MCF 10A (cell line): ENCODE results near the gene EPGN. TPM values are rescaled to one million over a fixed set of nuclear protein-coding genes. Genes with fewer than 3 reads are reported as not detected.

Experiments used
- BruUV-seq: library from RNA; stranded (reverse); fragments of 400-500 nt; replicated peaks from 2 replicates; lab custom pipeline; 2021; lab: Mats Ljungman, UMichigan
- CTCF ChIA-PET: fragments of 300-600 bp; sonication (Branson Sonifier 250); formaldehyde crosslinking; extraction: SDS; loops from one replicate; lab custom pipeline; 2021; ENCODE audit warnings: antibody characterized with exemption, inconsistent platforms; lab: Yijun Ruan, JAX
- POLR2A ChIA-PET: fragments of 300-600, 350-650 bp; sonication (Branson Sonifier 250); formaldehyde crosslinking; extraction: SDS; loops from one replicate; lab custom pipeline; 2020; ENCODE audit warnings: antibody characterized with exemption, inconsistent platforms; lab: Yijun Ruan, JAX
- DNase-seq: peaks from one replicate; pipeline ENCODE4 v3.0.0-alpha.2; 2018; ENCODE audit not compliant: unreplicated experiment
- H3K27ac Mint-ChIP-seq: one replicate; pipeline ENCODE4 v1.8.0; 2022; ENCODE audit warnings: mild to moderate bottlenecking, low read depth, mixed read lengths; ENCODE audit not compliant: unreplicated experiment
- H3K27me3 Mint-ChIP-seq: one replicate; pipeline ENCODE4 v1.8.0; 2022; ENCODE audit warnings: mixed read lengths; ENCODE audit not compliant: insufficient read depth, unreplicated experiment
- H3K36me3 Mint-ChIP-seq: one replicate; pipeline ENCODE4 v1.8.0; 2022; ENCODE audit warnings: mild to moderate bottlenecking, moderate library complexity, mixed read lengths; ENCODE audit not compliant: insufficient read depth, unreplicated experiment
- H3K4me1 Mint-ChIP-seq: one replicate; pipeline ENCODE4 v1.8.0; 2022; ENCODE audit warnings: mixed read lengths; ENCODE audit not compliant: insufficient read depth, unreplicated experiment
- H3K4me3 Mint-ChIP-seq: one replicate; pipeline ENCODE4 v1.8.0; 2022; ENCODE audit warnings: mild to moderate bottlenecking, moderate library complexity, mixed read lengths; ENCODE audit not compliant: unreplicated experiment
- H3K9me3 Mint-ChIP-seq: one replicate; pipeline ENCODE4 v1.8.0; 2022; ENCODE audit warnings: mixed read lengths; ENCODE audit not compliant: unreplicated experiment
- CTCF ChIP-seq: fragments of 200-600 bp; IDR thresholded peaks from one replicate; pipeline ENCODE4 v1.8.0; 2022; ENCODE audit warnings: antibody characterized with exemption, mild to moderate bottlenecking; ENCODE audit not compliant: unreplicated experiment
- intact Hi-C: fragments of 100-400 bp; cut with micrococcal nuclease; formaldehyde crosslinking; loops from 2 replicates; pipeline ENCODE4 v1.14.1; 2022
- total RNA-seq: library from RNA; stranded (reverse); gene quantifications from 2 replicates; pipeline ENCODE4 v1.2.3, GENCODE V29; 2022

The EPGN gene
- total RNA-seq, 1 experiment from 2014 or later, result 129 TPM

GRCh38 chr4:74314944-74315343 lies 6.7 kb downstream of the EPGN start:
- no peak for TF ChIP-seq CTCF
- no peak for DNase-seq
- H3K27ac Mint-ChIP-seq, result no peak overlapping the region
- H3K4me3 Mint-ChIP-seq, result no peak overlapping the region
- CTCF ChIA-PET, result interaction anchor here (0.5 to 1.5 kb wide), 9 partner anchors 8 to 658 kb away, joined by 3 to 7 read pairs (median 4); partner anchors contain the start of gene BTC
- H3K36me3 Mint-ChIP-seq, result peaks cover 79% of the 10 kb centered on the region
- intact Hi-C loops, result loop anchor here (5.0 to 10.0 kb wide), 2 partner anchors 390 to 448 kb away; partner anchors contain the start of gene CXCL1
- peaks cover 28% of the 10 kb centered on the region for H3K4me1 Mint-ChIP-seq
- H3K27me3 Mint-ChIP-seq, result no peaks in the 10 kb centered on the region
- no peaks in the 10 kb centered on the region for H3K9me3 Mint-ChIP-seq
- BruUV-seq, result no TSS peak
- POLR2A ChIA-PET, result interaction anchor here (0.6 to 2.8 kb wide), 8 partner anchors 83 to 141 kb away, joined by 3 to 16 read pairs (median 4); partner anchors contain the start of gene AREG

- Mint-ChIP-seq H3K27me3 (no peaks in the 10 kb centered on the region), H3K36me3 (peaks cover 76% of the 10 kb centered on the region), H3K4me1 (peaks cover 32% of the 10 kb centered on the region), H3K4me3 (no peak overlapping the region), H3K9me3 (no peaks in the 10 kb centered on the region), H3K27ac (no peak overlapping the region)
- BruUV-seq, result no TSS peak
- no peak for TF ChIP-seq CTCF
- CTCF ChIA-PET, result interaction anchor here (0.6 to 5.0 kb wide), 7 partner anchors 9 to 659 kb away, joined by 3 to 29 read pairs (median 3); partner anchors contain the start of gene BTC
- POLR2A ChIA-PET, result interaction anchor here (0.6 to 7.7 kb wide), 10 partner anchors 8 to 230 kb away, joined by 3 to 102 read pairs (median 5); partner anchors contain the start of genes AREG and EPGN
- no peak for DNase-seq
- intact Hi-C loops, result loop anchor here (10.0 kb wide), 1 partner anchor 391 kb away; no protein-coding TSS in a partner anchor
These were observed 7.1 kb downstream of the EPGN start for GRCh38 chr4:74315376-74315775.

GRCh38 chr4:74316397-74316796 lies 8.1 kb downstream of the EPGN start:
- no TSS peak for BruUV-seq
- peaks cover 83% of the 10 kb centered on the region for H3K36me3 Mint-ChIP-seq

More at GRCh38 chr4:74316397-74316796, 8.1 kb downstream of the EPGN start:
- Mint-ChIP-seq H3K27me3 (no peaks in the 10 kb centered on the region), H3K4me3 (no peak overlapping the region), H3K9me3 (no peaks in the 10 kb centered on the region), H3K4me1 (peaks cover 42% of the 10 kb centered on the region), H3K27ac (peak overlapping the region; percentile 52)
- intact Hi-C loops, result loop anchor here (10.0 kb wide), 1 partner anchor 392 kb away; no protein-coding TSS in a partner anchor
- CTCF ChIA-PET, result interaction anchor here (0.6 to 5.0 kb wide), 3 partner anchors 88 to 393 kb away, joined by 3 to 29 read pairs (median 8); no protein-coding TSS in a partner anchor
- no peak for TF ChIP-seq CTCF
- DNase-seq, result peak; percentile 47
- POLR2A ChIA-PET, result interaction anchor here (0.9 to 7.7 kb wide), 9 partner anchors 9 to 204 kb away, joined by 3 to 102 read pairs (median 6); partner anchors contain the start of genes AREG and EPGN
